ENCODE data around the gene MED23.
"Not testable (repeated sequence)": the region's sequence is repeated elsewhere in the genome, so short reads cannot be mapped to it uniquely, and the experiment has no call there.

MED23 gene

GRCh38 chr6:131568726-131569125 lies 59.3 kb downstream of the MED23 start:
- no peak for DNase-seq

- DNase-seq: no peak
Measured at GRCh38 chr6:131565056-131565455, 63.0 kb downstream of the MED23 start.

GRCh38 chr6:131561925-131562707 lies 65.9 kb downstream of the MED23 start:
- DNase-seq: no peak

GRCh38 chr6:131558922-131559321 lies 69.1 kb downstream of the MED23 start:
- DNase-seq: no peak

- no peak for DNase-seq
Measured at GRCh38 chr6:131555992-131556391, 72.0 kb downstream of the MED23 start.

GRCh38 chr6:131552572-131552971 lies 75.5 kb downstream of the MED23 start:
- no peak for DNase-seq

GRCh38 chr6:131551902-131552301 lies 76.1 kb downstream of the MED23 start:
- DNase-seq: no peak

- no peak for DNase-seq
Measured at GRCh38 chr6:131549811-131550210, 78.2 kb downstream of the MED23 start.

GRCh38 chr6:131548441-131548840 lies 79.6 kb downstream of the MED23 start:
- DNase-seq: no peak

- no peak for DNase-seq
Measured at GRCh38 chr6:131547488-131547887, 80.6 kb downstream of the MED23 start.

- no peak for DNase-seq
Measured at GRCh38 chr6:131545317-131545716, 82.7 kb downstream of the MED23 start.

GRCh38 chr6:131538615-131539014 lies 89.4 kb downstream of the MED23 start:
- not testable (repeated sequence) for DNase-seq

- DNase-seq: no peak
Measured at GRCh38 chr6:131532580-131533039, 95.4 kb downstream of the MED23 start.

GRCh38 chr6:131531681-131532080 lies 96.4 kb downstream of the MED23 start:
- not testable (repeated sequence) for DNase-seq

- DNase-seq: not testable (repeated sequence)
Measured at GRCh38 chr6:131530936-131531335, 97.1 kb downstream of the MED23 start.

- DNase-seq: no peak
Measured at GRCh38 chr6:131524695-131525336, 103.2 kb downstream of the MED23 start.

- no peak for DNase-seq
Measured at GRCh38 chr6:131523988-131524673, 103.9 kb downstream of the MED23 start.
